Activated CD4-positive, alpha-beta T cell treated with anti-CD3 and anti-CD28 coated beads, Interleukin-2, amount 50 U/mL, for 4 hours (primary cell): ENCODE measurements around the gene RAB44.
"Not testable (repeated sequence)": the region's sequence is repeated elsewhere in the genome, so short reads cannot be mapped to it uniquely, and the experiment has no call there.

Experiments used
- DNase-seq, 2 experiments: peaks; one replicate each; pipeline ENCODE4 v3.0.0-alpha.2; 2020

The RAB44 gene

GRCh38 chr6:36697481-36697903, at the start of gene RAB44:
Gene RAB44 (plus strand): TSS chr6:36697826. CDS start chr6:36704236, 6,410 bp downstream.
- DNase-seq, result no peak

GRCh38 chr6:36649086-36649485, 48.5 kb upstream of the RAB44 start:
- DNase-seq, result no peak

GRCh38 chr6:36649701-36650484, 47.7 kb upstream of the RAB44 start:
- DNase-seq, result no peak

- DNase-seq, result no peak
Measured at GRCh38 chr6:36650848-36651478, 46.7 kb upstream of the RAB44 start.

GRCh38 chr6:36651659-36652379, 45.8 kb upstream of the RAB44 start:
- DNase-seq, result no peak

- not testable (repeated sequence) for DNase-seq
Measured at GRCh38 chr6:36654469-36654868, 43.2 kb upstream of the RAB44 start.

- no peak for DNase-seq
Measured at GRCh38 chr6:36655085-36655724, 42.4 kb upstream of the RAB44 start.

GRCh38 chr6:36656441-36656840, 41.2 kb upstream of the RAB44 start:
- no peak for DNase-seq

- DNase-seq, result no peak
Measured at GRCh38 chr6:36657271-36657670, 40.4 kb upstream of the RAB44 start.

GRCh38 chr6:36657942-36658544, 39.6 kb upstream of the RAB44 start:
- DNase-seq, result no peak

GRCh38 chr6:36659271-36659670, 38.4 kb upstream of the RAB44 start:
- no peak for DNase-seq

GRCh38 chr6:36660771-36661471, 36.7 kb upstream of the RAB44 start:
- DNase-seq, result no peak

- no peak for DNase-seq
Measured at GRCh38 chr6:36662380-36662779, 35.2 kb upstream of the RAB44 start.

- DNase-seq, result no peak
Measured at GRCh38 chr6:36662827-36663256, 34.8 kb upstream of the RAB44 start.

- no peak for DNase-seq
Measured at GRCh38 chr6:36663504-36664446, 33.9 kb upstream of the RAB44 start.

- no peak for DNase-seq
Measured at GRCh38 chr6:36665180-36665579, 32.4 kb upstream of the RAB44 start.

GRCh38 chr6:36666287-36666686, 31.3 kb upstream of the RAB44 start:
- DNase-seq, result no peak

GRCh38 chr6:36666826-36667591, 30.6 kb upstream of the RAB44 start:
- no peak for DNase-seq

GRCh38 chr6:36668591-36668990, 29.0 kb upstream of the RAB44 start:
- DNase-seq, result no peak

- DNase-seq, result no peak
Measured at GRCh38 chr6:36669002-36669401, 28.6 kb upstream of the RAB44 start.
